HCT116 (cell line): ENCODE measurements around the gene DNM3. TPM values are rescaled to one million over a fixed set of nuclear protein-coding genes. Genes with fewer than 3 reads are reported as not detected.

Experiments
- ATAC-seq: fragments of 200-7000 bp; cut with Tn5 transposase; 2 replicates; pipeline ENCODE4 v1.9.1; 2020; ENCODE audit warnings: mild to moderate bottlenecking, moderate library complexity
- BruUV-seq: library from RNA; stranded (reverse); fragments of 400-500 nt; replicated peaks from 2 replicates; lab custom pipeline; 2021; lab: Mats Ljungman, UMichigan
- CTCF ChIA-PET: fragments of 300-600 bp; sonication (Branson Sonifier 250); formaldehyde crosslinking; loops from one replicate; lab custom pipeline; 2021; ENCODE audit warnings: antibody characterized with exemption; lab: Charles Lee
- POLR2A ChIA-PET: fragments of 300-600, 350-600 bp; sonication (Branson Sonifier 250); formaldehyde crosslinking; loops from one replicate; lab custom pipeline; 2021; ENCODE audit warnings: antibody characterized with exemption; lab: Charles Lee
- RAD21 ChIA-PET, 2 experiments: fragments of 300-600 bp; sonication (Branson Sonifier 250); formaldehyde crosslinking; loops; one replicate each; lab custom pipeline; 2023; ENCODE audit warnings: low total read pairs in 2 of 2; ENCODE audit not compliant: uncharacterized antibody in 2 of 2, unreplicated experiment in 2 of 2, low non-redundant PET in 1 of 2; lab: Charles Lee
- DNase-seq: peaks from one replicate; pipeline ENCODE4 v3.0.0-alpha.2; 2010; ENCODE audit warnings: low read depth, low spot score
- H2AFZ ChIP-seq: fragments of 200-600 bp; shearing (Covaris generic), sonication (generic); 2 replicates; pipeline ENCODE4 v1.6.1; 2017; ENCODE audit warnings: low read depth, mixed run types, mixed read lengths, antibody characterized with exemption, low read length; ENCODE audit not compliant: poor library complexity, severe bottlenecking
- H3K27ac ChIP-seq: 2 replicates; pipeline ENCODE4 v1.5.1; 2012; ENCODE audit warnings: low read depth, low read length
- H3K27me3 ChIP-seq: fragments of 200-600 bp; sonication (generic); 2 replicates; pipeline ENCODE4 v1.6.1; 2016; ENCODE audit warnings: mixed run types, low read length, mixed read lengths; ENCODE audit not compliant: insufficient read depth
- H3K36me3 ChIP-seq, 2 experiments: fragments of 200-500 bp in 1 of 2; fragments of 200-600 bp in 1 of 2; sonication (Bioruptor generic) in 1 of 2; sonication (generic) in 1 of 2; 2 replicates each; pipeline versions ENCODE4 v1.5.1 to v1.6.1; 2014 to 2016; ENCODE audit warnings: low read length in 2 of 2, inconsistent platforms in 1 of 2, mixed read lengths in 1 of 2, mixed run types in 1 of 2; ENCODE audit not compliant: insufficient read depth in 2 of 2, control insufficient read depth in 1 of 2
- H3K4me1 ChIP-seq, 2 experiments: fragments of 200-600 bp in 1 of 2; sonication (generic) in 1 of 2; 2 replicates each; pipeline versions ENCODE4 v1.5.1 to v1.6.1; 2012 to 2017; ENCODE audit warnings: low read length in 2 of 2, inconsistent platforms in 1 of 2, mild to moderate bottlenecking in 1 of 2, mixed read lengths in 1 of 2, mixed run types in 1 of 2, moderate library complexity in 1 of 2; ENCODE audit not compliant: insufficient read depth in 2 of 2, control insufficient read depth in 1 of 2
- H3K4me2 ChIP-seq: fragments of 200-600 bp; sonication (generic); 2 replicates; pipeline ENCODE4 v1.6.1; 2017; ENCODE audit warnings: mixed run types, low read length, mixed read lengths
- H3K4me3 ChIP-seq, 2 experiments: fragments of 200-600 bp in 1 of 2; sonication (generic) in 1 of 2; replicated peaks in 1 of 2; 2 replicates each; pipeline ENCODE4 v1.5.1; 2011 to 2016; ENCODE audit warnings: low read length in 2 of 2, control low read depth in 1 of 2, low read depth in 1 of 2, mild to moderate bottlenecking in 1 of 2, mixed read lengths in 1 of 2, mixed run types in 1 of 2
- H3K79me2 ChIP-seq: fragments of 200-600 bp; sonication (generic); 2 replicates; pipeline ENCODE4 v1.6.1; 2017; ENCODE audit warnings: mild to moderate bottlenecking, mixed run types, low read length, moderate library complexity, mixed read lengths; ENCODE audit not compliant: insufficient read depth
- H3K9ac ChIP-seq: fragments of 200-600 bp; sonication (generic); 2 replicates; pipeline ENCODE4 v1.6.1; 2016; ENCODE audit warnings: low read length, mixed read lengths
- H3K9me2 ChIP-seq: fragments of 200-600 bp; sonication (generic), shearing (Covaris generic); 2 replicates; pipeline ENCODE4 v1.6.1; 2017; ENCODE audit warnings: mixed run types, mild to moderate bottlenecking, moderate library complexity; ENCODE audit not compliant: insufficient read depth
- H3K9me3 ChIP-seq, 2 experiments: fragments of 200-500 bp in 1 of 2; fragments of 200-600 bp in 1 of 2; sonication (Bioruptor generic) in 1 of 2; sonication (generic) in 1 of 2; 2 replicates each; pipeline ENCODE4 v1.6.1; 2014 to 2017; ENCODE audit warnings: low read length in 2 of 2, mixed read lengths in 2 of 2, inconsistent platforms in 1 of 2, low read depth in 1 of 2, mild to moderate bottlenecking in 1 of 2, mixed run types in 1 of 2, moderate library complexity in 1 of 2; ENCODE audit not compliant: control insufficient read depth in 1 of 2, insufficient read depth in 1 of 2
- H4K20me1 ChIP-seq: fragments of 200-600 bp; sonication (generic), shearing (Covaris generic); 2 replicates; pipeline ENCODE4 v1.6.1; 2017; ENCODE audit warnings: mixed run types, mild to moderate bottlenecking, moderate library complexity; ENCODE audit not compliant: insufficient read depth
- EGR1 ChIP-seq: IDR thresholded peaks from 2 replicates; pipeline ENCODE4 v1.6.1; 2012; ENCODE audit warnings: low read depth
- ELF1 ChIP-seq: IDR thresholded peaks from 2 replicates; pipeline ENCODE4 v1.6.1; 2012; ENCODE audit warnings: low read depth, borderline replicate concordance
- EZH2phosphoT487 ChIP-seq: fragments of 200-600 bp; IDR thresholded peaks from 2 replicates; pipeline ENCODE4 v1.6.1; 2018; ENCODE audit warnings: antibody characterized with exemption, borderline replicate concordance
- FOSL1 ChIP-seq: IDR thresholded peaks from 2 replicates; pipeline ENCODE4 v1.6.1; 2012; ENCODE audit warnings: low read depth
- POLR2A ChIP-seq: IDR thresholded peaks from 2 replicates; pipeline ENCODE4 v1.7.0; 2011; ENCODE audit warnings: borderline replicate concordance; ENCODE audit not compliant: insufficient read depth, insufficient read length; ENCODE audit errors: extremely low read depth
- SIN3A ChIP-seq: IDR thresholded peaks from 2 replicates; pipeline ENCODE4 v1.6.1; 2012; ENCODE audit warnings: low read depth
- SP1 ChIP-seq: IDR thresholded peaks from 2 replicates; pipeline ENCODE4 v1.6.1; 2012; ENCODE audit warnings: low read depth
- ZNF274 ChIP-seq: fragments of 200-500 bp; sonication (Bioruptor generic); IDR thresholded peaks from 2 replicates; pipeline ENCODE4 v1.6.1; 2014; ENCODE audit warnings: mild to moderate bottlenecking, low read depth, low read length, inconsistent platforms
- intact Hi-C: fragments of 100-400 bp; cut with micrococcal nuclease; formaldehyde crosslinking; loops from 2 replicates; pipeline ENCODE4 v1.10.0; 2022
- total RNA-seq: library from RNA; stranded (reverse); gene quantifications from one replicate; pipeline ENCODE4 v1.2.1, GENCODE V29; 2021; ENCODE audit not compliant: unreplicated experiment
- TF ChIP-seq, protein P1 (sequence below), 3 experiments: fragments of 200-600 bp in 1 of 3; sonication (generic) in 1 of 3; IDR thresholded peaks in 2 of 3; conservative IDR thresholded peaks in 1 of 3; 2 replicates each; pipeline ENCODE4 v1.5.1; 2012 to 2017; ENCODE audit warnings: low read depth in 2 of 3, low read length in 2 of 3, antibody characterized with exemption in 1 of 3, borderline replicate concordance in 1 of 3, control low read depth in 1 of 3, mild to moderate bottlenecking in 1 of 3, mixed read lengths in 1 of 3, mixed run types in 1 of 3, moderate library complexity in 1 of 3; ENCODE audit not compliant: insufficient read depth in 1 of 3
- TF ChIP-seq, protein P2 (sequence below): IDR thresholded peaks from 2 replicates; pipeline ENCODE4 v1.6.1; 2011; ENCODE audit warnings: mild to moderate bottlenecking, low read length, moderate library complexity; ENCODE audit not compliant: insufficient replicate concordance; ENCODE audit errors: extremely low read depth

The DNM3 gene
- total RNA-seq, 1 experiment from 2014 or later, result 3.1 TPM

DNA sequence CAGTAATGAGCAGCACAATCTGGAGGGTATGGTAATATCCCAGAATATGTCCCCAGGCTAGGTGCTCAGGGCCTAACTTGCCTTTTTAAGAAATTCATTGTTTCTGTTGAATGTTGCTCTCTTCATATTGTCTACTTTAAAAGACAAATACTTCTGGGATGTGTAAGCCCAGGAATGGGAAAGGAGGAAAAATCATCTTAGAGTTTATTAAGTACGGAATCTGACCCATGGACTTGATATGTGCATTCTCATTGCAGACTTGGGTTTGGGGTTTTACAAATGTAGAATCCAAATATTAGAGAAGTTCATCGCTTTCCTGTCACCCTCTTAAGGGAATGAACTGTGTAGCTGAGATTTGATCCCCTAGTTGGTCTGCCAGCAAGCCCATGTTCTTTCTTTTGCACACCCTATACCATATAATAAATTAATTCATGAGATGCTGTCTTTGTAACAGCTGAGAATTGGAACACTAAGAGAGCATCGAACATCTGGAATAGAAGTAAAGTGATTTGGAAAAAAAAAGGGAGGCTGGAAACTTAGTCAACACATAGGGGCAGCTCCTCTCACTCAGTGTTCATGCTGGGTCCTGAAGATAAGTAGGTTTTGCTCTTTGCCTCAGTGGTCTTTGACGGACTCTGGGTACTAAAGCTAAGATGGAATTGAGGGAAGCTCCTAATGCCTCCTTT, 343.4 kb downstream of the DNM3 start:
- no peaks in the 10 kb centered on the region for H4K20me1 ChIP-seq
- H3K9me3 ChIP-seq, result no peaks in the 10 kb centered on the region
- no peak overlapping the region for H3K4me2 ChIP-seq
- POLR2A ChIA-PET, result no interaction called here
- H3K36me3 ChIP-seq, result no peaks in the 10 kb centered on the region
- H3K9ac ChIP-seq, result no peak overlapping the region
- no peak for DNase-seq
- no peak overlapping the region for H3K27ac ChIP-seq
- no peaks in the 10 kb centered on the region for H3K27me3 ChIP-seq
- intact Hi-C loops, result no loop called here
- RAD21 ChIA-PET, result no interaction called here
- CTCF ChIA-PET, result no interaction called here
- no peak for TF ChIP-seq ELF1
- no peak for TF ChIP-seq POLR2A
- TF ChIP-seq, protein P1, sequence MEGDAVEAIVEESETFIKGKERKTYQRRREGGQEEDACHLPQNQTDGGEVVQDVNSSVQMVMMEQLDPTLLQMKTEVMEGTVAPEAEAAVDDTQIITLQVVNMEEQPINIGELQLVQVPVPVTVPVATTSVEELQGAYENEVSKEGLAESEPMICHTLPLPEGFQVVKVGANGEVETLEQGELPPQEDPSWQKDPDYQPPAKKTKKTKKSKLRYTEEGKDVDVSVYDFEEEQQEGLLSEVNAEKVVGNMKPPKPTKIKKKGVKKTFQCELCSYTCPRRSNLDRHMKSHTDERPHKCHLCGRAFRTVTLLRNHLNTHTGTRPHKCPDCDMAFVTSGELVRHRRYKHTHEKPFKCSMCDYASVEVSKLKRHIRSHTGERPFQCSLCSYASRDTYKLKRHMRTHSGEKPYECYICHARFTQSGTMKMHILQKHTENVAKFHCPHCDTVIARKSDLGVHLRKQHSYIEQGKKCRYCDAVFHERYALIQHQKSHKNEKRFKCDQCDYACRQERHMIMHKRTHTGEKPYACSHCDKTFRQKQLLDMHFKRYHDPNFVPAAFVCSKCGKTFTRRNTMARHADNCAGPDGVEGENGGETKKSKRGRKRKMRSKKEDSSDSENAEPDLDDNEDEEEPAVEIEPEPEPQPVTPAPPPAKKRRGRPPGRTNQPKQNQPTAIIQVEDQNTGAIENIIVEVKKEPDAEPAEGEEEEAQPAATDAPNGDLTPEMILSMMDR (IDR thresholded peaks at IDR 0.05 in 2 of 3, conservative IDR thresholded peaks at IDR 0.05 in 1 of 3; ENCODE audit: borderline replicate concordance in 1 of 3, insufficient read depth in 1 of 3, low read depth in 2 of 3, low read length in 2 of 3), result no peak
- no peak for TF ChIP-seq ZNF274
- TF ChIP-seq EGR1, result no peak
- TF ChIP-seq EZH2phosphoT487, result no peak
- TF ChIP-seq, protein P2, sequence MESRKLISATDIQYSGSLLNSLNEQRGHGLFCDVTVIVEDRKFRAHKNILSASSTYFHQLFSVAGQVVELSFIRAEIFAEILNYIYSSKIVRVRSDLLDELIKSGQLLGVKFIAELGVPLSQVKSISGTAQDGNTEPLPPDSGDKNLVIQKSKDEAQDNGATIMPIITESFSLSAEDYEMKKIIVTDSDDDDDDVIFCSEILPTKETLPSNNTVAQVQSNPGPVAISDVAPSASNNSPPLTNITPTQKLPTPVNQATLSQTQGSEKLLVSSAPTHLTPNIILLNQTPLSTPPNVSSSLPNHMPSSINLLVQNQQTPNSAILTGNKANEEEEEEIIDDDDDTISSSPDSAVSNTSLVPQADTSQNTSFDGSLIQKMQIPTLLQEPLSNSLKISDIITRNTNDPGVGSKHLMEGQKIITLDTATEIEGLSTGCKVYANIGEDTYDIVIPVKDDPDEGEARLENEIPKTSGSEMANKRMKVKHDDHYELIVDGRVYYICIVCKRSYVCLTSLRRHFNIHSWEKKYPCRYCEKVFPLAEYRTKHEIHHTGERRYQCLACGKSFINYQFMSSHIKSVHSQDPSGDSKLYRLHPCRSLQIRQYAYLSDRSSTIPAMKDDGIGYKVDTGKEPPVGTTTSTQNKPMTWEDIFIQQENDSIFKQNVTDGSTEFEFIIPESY, result no peak
- no peak for TF ChIP-seq SP1
- no peak for TF ChIP-seq FOSL1
- no peak for TF ChIP-seq SIN3A
- ATAC-seq, result no peak
- BruUV-seq, result no TSS peak
- no peak overlapping the region for H2AFZ ChIP-seq
- no peaks in the 10 kb centered on the region for H3K79me2 ChIP-seq
- H3K4me3 ChIP-seq, result no peak overlapping the region
- no peaks in the 10 kb centered on the region for H3K4me1 ChIP-seq
- H3K9me2 ChIP-seq, result no peaks in the 10 kb centered on the region
